Amniotic stem cell (primary cell): Measurements from ENCODE around the gene MYO5A.
"Not testable (repeated sequence)": the region's sequence is repeated elsewhere in the genome, so short reads cannot be mapped to it uniquely, and the experiment has no call there.

Experiments
- DNase-seq: peaks from one replicate; lab custom pipeline; 2025; lab: John Stamatoyannopoulos, UW

The MYO5A gene

GRCh38 chr15:52463638-52464037, 65.0 kb downstream of the MYO5A start:
- no peak for DNase-seq

GRCh38 chr15:52462806-52463360, 65.8 kb downstream of the MYO5A start:
- DNase-seq = no peak

- not testable (repeated sequence) for DNase-seq
Observed at GRCh38 chr15:52459701-52460100, 69.0 kb downstream of the MYO5A start.

- not testable (repeated sequence) for DNase-seq
Observed at GRCh38 chr15:52459265-52459664, 69.4 kb downstream of the MYO5A start.

GRCh38 chr15:52448011-52448890, 80.4 kb downstream of the MYO5A start:
- no peak for DNase-seq

- DNase-seq = no peak
Observed at GRCh38 chr15:52445954-52446353, 82.7 kb downstream of the MYO5A start.

GRCh38 chr15:52445553-52445952, 83.1 kb downstream of the MYO5A start:
- no peak for DNase-seq

- DNase-seq = not testable (repeated sequence)
Observed at GRCh38 chr15:52443205-52443604, 85.5 kb downstream of the MYO5A start.

GRCh38 chr15:52441841-52442240, 86.8 kb downstream of the MYO5A start:
- DNase-seq = no peak

GRCh38 chr15:52440946-52441345, 87.7 kb downstream of the MYO5A start:
- no peak for DNase-seq

- DNase-seq = no peak
Observed at GRCh38 chr15:52440414-52440813, 88.3 kb downstream of the MYO5A start.

GRCh38 chr15:52439470-52439869, 89.2 kb downstream of the MYO5A start:
- DNase-seq = no peak

- not testable (repeated sequence) for DNase-seq
Observed at GRCh38 chr15:52439042-52439441, 89.6 kb downstream of the MYO5A start.

- no peak for DNase-seq
Observed at GRCh38 chr15:52438047-52438446, 90.6 kb downstream of the MYO5A start.

- DNase-seq = no peak
Observed at GRCh38 chr15:52437646-52438045, 91.0 kb downstream of the MYO5A start.

GRCh38 chr15:52436981-52437380, 91.7 kb downstream of the MYO5A start:
- DNase-seq = no peak

GRCh38 chr15:52434885-52435284, 93.8 kb downstream of the MYO5A start:
- DNase-seq = no peak

- no peak for DNase-seq
Observed at GRCh38 chr15:52428297-52428696, 100.4 kb downstream of the MYO5A start.

GRCh38 chr15:52427804-52428203, 100.9 kb downstream of the MYO5A start:
- DNase-seq = no peak

GRCh38 chr15:52424856-52425431, 103.7 kb downstream of the MYO5A start:
- DNase-seq = no peak

- no peak for DNase-seq
Observed at GRCh38 chr15:52423852-52424251, 104.8 kb downstream of the MYO5A start.

- no peak for DNase-seq
Observed at GRCh38 chr15:52422001-52422400, 106.7 kb downstream of the MYO5A start.

- no peak for DNase-seq
Observed at GRCh38 chr15:52421029-52421428, 107.7 kb downstream of the MYO5A start.
